C4-2B (cell line): ENCODE data around the gene UNK.
"Not testable (repeated sequence)": the region's sequence is repeated elsewhere in the genome, so short reads cannot be mapped to it uniquely, and the experiment has no call there.

ENCODE experiments used
- ZFX ChIP-seq: fragments of 450-650 bp; IDR thresholded peaks from 2 replicates; pipeline ENCODE4 v1.6.1; 2017
- TF ChIP-seq, protein P1 (sequence below): fragments of 450-650 bp; conservative IDR thresholded peaks from 2 replicates; pipeline ENCODE4 v1.5.1; 2017; ENCODE audit warnings: mild to moderate bottlenecking

DNA sequence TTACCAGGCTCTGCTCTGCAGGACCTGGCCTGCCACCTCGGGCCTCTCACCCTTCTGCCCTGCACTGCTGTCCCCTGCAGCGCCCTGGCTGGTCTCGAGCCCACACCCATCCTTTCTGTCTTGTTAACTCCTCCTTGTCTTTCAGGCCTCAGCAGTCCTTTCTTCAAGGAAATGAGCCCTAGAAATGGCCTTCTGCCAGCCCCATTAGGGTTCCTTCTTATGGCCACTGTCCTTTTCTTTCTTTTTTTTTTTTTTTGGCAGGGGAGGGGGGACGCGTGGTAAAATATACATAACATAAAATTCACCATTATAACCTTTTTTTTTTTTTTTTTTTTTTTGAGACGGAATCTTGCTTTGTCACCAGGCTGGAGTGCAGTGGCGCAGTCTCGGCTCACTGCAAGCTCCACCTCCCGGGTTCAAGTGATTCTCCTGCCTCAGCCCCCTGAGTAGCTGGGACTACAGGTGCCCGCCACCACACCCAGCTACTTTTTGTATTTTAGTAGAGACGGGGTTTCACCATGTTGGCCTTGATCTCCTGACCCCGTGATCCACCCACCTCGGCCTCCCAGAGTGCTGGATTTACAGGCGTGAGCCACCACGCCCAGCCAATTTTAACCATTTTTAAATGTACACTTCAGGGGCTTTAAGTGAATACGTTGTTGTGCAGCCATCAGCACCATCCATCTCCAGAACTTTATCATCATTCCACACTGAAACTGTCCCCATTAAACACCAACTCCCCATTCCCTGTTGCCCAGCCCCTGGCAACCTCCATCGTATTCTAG, 81.0 kb downstream of the UNK start:
- TF ChIP-seq ZFX: not testable (repeated sequence)
- TF ChIP-seq, protein P1, sequence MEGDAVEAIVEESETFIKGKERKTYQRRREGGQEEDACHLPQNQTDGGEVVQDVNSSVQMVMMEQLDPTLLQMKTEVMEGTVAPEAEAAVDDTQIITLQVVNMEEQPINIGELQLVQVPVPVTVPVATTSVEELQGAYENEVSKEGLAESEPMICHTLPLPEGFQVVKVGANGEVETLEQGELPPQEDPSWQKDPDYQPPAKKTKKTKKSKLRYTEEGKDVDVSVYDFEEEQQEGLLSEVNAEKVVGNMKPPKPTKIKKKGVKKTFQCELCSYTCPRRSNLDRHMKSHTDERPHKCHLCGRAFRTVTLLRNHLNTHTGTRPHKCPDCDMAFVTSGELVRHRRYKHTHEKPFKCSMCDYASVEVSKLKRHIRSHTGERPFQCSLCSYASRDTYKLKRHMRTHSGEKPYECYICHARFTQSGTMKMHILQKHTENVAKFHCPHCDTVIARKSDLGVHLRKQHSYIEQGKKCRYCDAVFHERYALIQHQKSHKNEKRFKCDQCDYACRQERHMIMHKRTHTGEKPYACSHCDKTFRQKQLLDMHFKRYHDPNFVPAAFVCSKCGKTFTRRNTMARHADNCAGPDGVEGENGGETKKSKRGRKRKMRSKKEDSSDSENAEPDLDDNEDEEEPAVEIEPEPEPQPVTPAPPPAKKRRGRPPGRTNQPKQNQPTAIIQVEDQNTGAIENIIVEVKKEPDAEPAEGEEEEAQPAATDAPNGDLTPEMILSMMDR: not testable (repeated sequence)
